Activated naive CD4-positive, alpha-beta T cell treated with anti-CD3 and anti-CD28 coated beads, Interleukin-2, amount 50 U/mL, for 24 hours (primary cell): ENCODE measurements around the gene ACOXL.

ENCODE experiments used
- H3K27ac Mint-ChIP-seq: one replicate; pipeline ENCODE4 v1.8.0; 2021; ENCODE audit warnings: mild to moderate bottlenecking, mixed read lengths
- H3K27me3 Mint-ChIP-seq: one replicate; pipeline ENCODE4 v1.8.0; 2021; ENCODE audit warnings: mixed read lengths
- H3K36me3 Mint-ChIP-seq: one replicate; pipeline ENCODE4 v1.8.0; 2021; ENCODE audit warnings: mixed read lengths
- H3K4me1 Mint-ChIP-seq: one replicate; pipeline ENCODE4 v1.8.0; 2021; ENCODE audit warnings: mixed read lengths
- H3K4me3 Mint-ChIP-seq: one replicate; pipeline ENCODE4 v1.8.0; 2021; ENCODE audit warnings: mild to moderate bottlenecking, mixed read lengths
- H3K9me3 Mint-ChIP-seq: one replicate; pipeline ENCODE4 v1.8.0; 2021; ENCODE audit warnings: mixed read lengths

ACOXL gene

GRCh38 chr2:110740747-110741349 lies 8.5 kb downstream of the ACOXL start:
- H3K4me1 Mint-ChIP-seq = no peaks in the 10 kb centered on the region
- H3K27ac Mint-ChIP-seq = no peak overlapping the region
- H3K4me3 Mint-ChIP-seq = no peak overlapping the region
- peaks cover 7% of the 10 kb centered on the region for H3K9me3 Mint-ChIP-seq
- peaks cover 44% of the 10 kb centered on the region for H3K27me3 Mint-ChIP-seq
- peaks cover 4% of the 10 kb centered on the region for H3K36me3 Mint-ChIP-seq

GRCh38 chr2:110741491-110741980 lies 9.2 kb downstream of the ACOXL start:
- Mint-ChIP-seq H3K36me3 (peaks cover 4% of the 10 kb centered on the region), H3K4me1 (no peaks in the 10 kb centered on the region), H3K27ac (no peak overlapping the region), H3K27me3 (peaks cover 43% of the 10 kb centered on the region), H3K9me3 (peaks cover 7% of the 10 kb centered on the region), H3K4me3 (no peak overlapping the region)

- H3K4me3 Mint-ChIP-seq = no peak overlapping the region
- peaks cover 4% of the 10 kb centered on the region for H3K36me3 Mint-ChIP-seq
- peaks cover 36% of the 10 kb centered on the region for H3K27me3 Mint-ChIP-seq
- no peak overlapping the region for H3K27ac Mint-ChIP-seq
- H3K9me3 Mint-ChIP-seq = peaks cover 7% of the 10 kb centered on the region
- H3K4me1 Mint-ChIP-seq = no peaks in the 10 kb centered on the region
Measured at GRCh38 chr2:110742412-110742811, 10.0 kb downstream of the ACOXL start.

GRCh38 chr2:110743600-110743999 lies 11.2 kb downstream of the ACOXL start:
- peaks cover 4% of the 10 kb centered on the region for H3K36me3 Mint-ChIP-seq
- H3K4me3 Mint-ChIP-seq = no peak overlapping the region
- no peak overlapping the region for H3K27ac Mint-ChIP-seq
- H3K9me3 Mint-ChIP-seq = peaks cover 5% of the 10 kb centered on the region
- peaks cover 33% of the 10 kb centered on the region for H3K27me3 Mint-ChIP-seq
- peaks cover 12% of the 10 kb centered on the region for H3K4me1 Mint-ChIP-seq

- peaks cover 29% of the 10 kb centered on the region for H3K27me3 Mint-ChIP-seq
- H3K4me1 Mint-ChIP-seq = peaks cover 14% of the 10 kb centered on the region
- H3K4me3 Mint-ChIP-seq = no peak overlapping the region
- no peaks in the 10 kb centered on the region for H3K9me3 Mint-ChIP-seq
- H3K36me3 Mint-ChIP-seq = no peaks in the 10 kb centered on the region
- H3K27ac Mint-ChIP-seq = no peak overlapping the region
Measured at GRCh38 chr2:110744429-110744828, 12.1 kb downstream of the ACOXL start.

- no peak overlapping the region for H3K27ac Mint-ChIP-seq
Measured at GRCh38 chr2:110745048-110745447, 12.7 kb downstream of the ACOXL start.

GRCh38 chr2:110746586-110747521 lies 14.5 kb downstream of the ACOXL start:
- H3K27me3 Mint-ChIP-seq = peaks cover 29% of the 10 kb centered on the region
- no peak overlapping the region for H3K27ac Mint-ChIP-seq
- H3K9me3 Mint-ChIP-seq = no peaks in the 10 kb centered on the region
- H3K4me3 Mint-ChIP-seq = no peak overlapping the region
- peaks cover 14% of the 10 kb centered on the region for H3K4me1 Mint-ChIP-seq
- no peaks in the 10 kb centered on the region for H3K36me3 Mint-ChIP-seq

More at GRCh38 chr2:110745048-110745447, 12.7 kb downstream of the ACOXL start:
- Mint-ChIP-seq H3K27me3 (peaks cover 31% of the 10 kb centered on the region), H3K9me3 (no peaks in the 10 kb centered on the region), H3K36me3 (no peaks in the 10 kb centered on the region), H3K4me1 (peaks cover 14% of the 10 kb centered on the region), H3K4me3 (no peak overlapping the region)

GRCh38 chr2:110747522-110748488 lies 15.4 kb downstream of the ACOXL start:
- Mint-ChIP-seq H3K9me3 (no peaks in the 10 kb centered on the region), H3K36me3 (no peaks in the 10 kb centered on the region), H3K4me3 (no peak overlapping the region), H3K27me3 (peaks cover 25% of the 10 kb centered on the region), H3K4me1 (peaks cover 14% of the 10 kb centered on the region), H3K27ac (no peak overlapping the region)

- Mint-ChIP-seq H3K9me3 (no peaks in the 10 kb centered on the region), H3K27ac (peak overlapping the region; percentile 20), H3K36me3 (no peaks in the 10 kb centered on the region), H3K4me3 (no peak overlapping the region), H3K27me3 (peaks cover 25% of the 10 kb centered on the region), H3K4me1 (peaks cover 14% of the 10 kb centered on the region)
Measured at GRCh38 chr2:110748489-110748867, 16.1 kb downstream of the ACOXL start.

- H3K27ac Mint-ChIP-seq = no peak overlapping the region
- peaks cover 14% of the 10 kb centered on the region for H3K27me3 Mint-ChIP-seq
- H3K36me3 Mint-ChIP-seq = no peaks in the 10 kb centered on the region
Measured at GRCh38 chr2:110751642-110752041, 19.3 kb downstream of the ACOXL start.

GRCh38 chr2:110752871-110753270 lies 20.5 kb downstream of the ACOXL start:
- Mint-ChIP-seq H3K27me3 (peaks cover 15% of the 10 kb centered on the region), H3K4me3 (no peak overlapping the region), H3K4me1 (peaks cover 10% of the 10 kb centered on the region), H3K36me3 (no peaks in the 10 kb centered on the region), H3K27ac (no peak overlapping the region), H3K9me3 (no peaks in the 10 kb centered on the region)

More at GRCh38 chr2:110751642-110752041, 19.3 kb downstream of the ACOXL start:
- Mint-ChIP-seq H3K9me3 (no peaks in the 10 kb centered on the region), H3K4me1 (peaks cover 14% of the 10 kb centered on the region), H3K4me3 (no peak overlapping the region)

GRCh38 chr2:110755491-110756078 lies 23.2 kb downstream of the ACOXL start:
- Mint-ChIP-seq H3K4me1 (no peaks in the 10 kb centered on the region), H3K27me3 (peaks cover 18% of the 10 kb centered on the region), H3K36me3 (peaks cover 2% of the 10 kb centered on the region), H3K4me3 (no peak overlapping the region), H3K27ac (no peak overlapping the region), H3K9me3 (peaks cover 13% of the 10 kb centered on the region)

GRCh38 chr2:110759411-110759810 lies 27.0 kb downstream of the ACOXL start:
- no peaks in the 10 kb centered on the region for H3K4me1 Mint-ChIP-seq
- peaks cover 13% of the 10 kb centered on the region for H3K9me3 Mint-ChIP-seq
- peaks cover 2% of the 10 kb centered on the region for H3K36me3 Mint-ChIP-seq
- no peak overlapping the region for H3K4me3 Mint-ChIP-seq
- peaks cover 17% of the 10 kb centered on the region for H3K27me3 Mint-ChIP-seq
- H3K27ac Mint-ChIP-seq = no peak overlapping the region

GRCh38 chr2:110764931-110765330 lies 32.6 kb downstream of the ACOXL start:
- no peak overlapping the region for H3K27ac Mint-ChIP-seq
- H3K36me3 Mint-ChIP-seq = no peaks in the 10 kb centered on the region
- peaks cover 8% of the 10 kb centered on the region for H3K27me3 Mint-ChIP-seq
- no peak overlapping the region for H3K4me3 Mint-ChIP-seq
- no peaks in the 10 kb centered on the region for H3K4me1 Mint-ChIP-seq
- no peaks in the 10 kb centered on the region for H3K9me3 Mint-ChIP-seq

- no peak overlapping the region for H3K4me3 Mint-ChIP-seq
- peaks cover 10% of the 10 kb centered on the region for H3K27me3 Mint-ChIP-seq
- H3K4me1 Mint-ChIP-seq = no peaks in the 10 kb centered on the region
- H3K36me3 Mint-ChIP-seq = no peaks in the 10 kb centered on the region
- H3K27ac Mint-ChIP-seq = no peak overlapping the region
- no peaks in the 10 kb centered on the region for H3K9me3 Mint-ChIP-seq
Measured at GRCh38 chr2:110766291-110766690, 33.9 kb downstream of the ACOXL start.
